ENCODE data around the gene SMARCA2. TPM values are rescaled to one million over a fixed set of nuclear protein-coding genes. Genes with fewer than 3 reads are reported as not detected.

Gene SMARCA2
- total RNA-seq, 1 donor from 2014 or later = 96.2 TPM

DNA sequence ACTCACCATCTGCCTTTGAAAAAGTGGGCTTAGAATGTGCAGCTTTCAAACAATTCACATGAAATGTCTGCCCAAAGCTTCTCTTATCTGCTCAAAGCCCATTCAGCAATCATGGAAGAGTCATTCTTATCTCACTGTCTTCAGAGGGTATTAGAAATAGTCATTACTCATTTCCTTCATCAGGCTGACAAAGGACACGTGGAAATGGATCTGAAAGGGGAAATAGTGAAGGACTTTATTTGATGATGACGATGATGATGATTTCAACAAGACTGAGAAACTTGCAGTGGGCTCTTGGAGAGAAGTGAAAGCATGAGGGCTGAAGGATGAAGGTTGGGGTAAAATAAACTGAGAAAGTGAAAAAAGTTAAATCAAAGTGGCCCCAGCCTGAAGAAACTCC is 194.3 kb downstream of the SMARCA2 start:
- Mint-ChIP-seq H3K9me3 (no peaks in the 10 kb centered on the region), H3K36me3 (peaks cover 1% of the 10 kb centered on the region), H3K4me1 (peaks cover 17% of the 10 kb centered on the region), H3K27me3 (ENCODE audit: low read depth) (no peaks in the 10 kb centered on the region), H3K27ac (no peak overlapping the region), H3K4me3 (no peak overlapping the region)
- TF ChIP-seq, protein P1, sequence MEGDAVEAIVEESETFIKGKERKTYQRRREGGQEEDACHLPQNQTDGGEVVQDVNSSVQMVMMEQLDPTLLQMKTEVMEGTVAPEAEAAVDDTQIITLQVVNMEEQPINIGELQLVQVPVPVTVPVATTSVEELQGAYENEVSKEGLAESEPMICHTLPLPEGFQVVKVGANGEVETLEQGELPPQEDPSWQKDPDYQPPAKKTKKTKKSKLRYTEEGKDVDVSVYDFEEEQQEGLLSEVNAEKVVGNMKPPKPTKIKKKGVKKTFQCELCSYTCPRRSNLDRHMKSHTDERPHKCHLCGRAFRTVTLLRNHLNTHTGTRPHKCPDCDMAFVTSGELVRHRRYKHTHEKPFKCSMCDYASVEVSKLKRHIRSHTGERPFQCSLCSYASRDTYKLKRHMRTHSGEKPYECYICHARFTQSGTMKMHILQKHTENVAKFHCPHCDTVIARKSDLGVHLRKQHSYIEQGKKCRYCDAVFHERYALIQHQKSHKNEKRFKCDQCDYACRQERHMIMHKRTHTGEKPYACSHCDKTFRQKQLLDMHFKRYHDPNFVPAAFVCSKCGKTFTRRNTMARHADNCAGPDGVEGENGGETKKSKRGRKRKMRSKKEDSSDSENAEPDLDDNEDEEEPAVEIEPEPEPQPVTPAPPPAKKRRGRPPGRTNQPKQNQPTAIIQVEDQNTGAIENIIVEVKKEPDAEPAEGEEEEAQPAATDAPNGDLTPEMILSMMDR (IDR thresholded peaks at IDR 0.05; ENCODE audit: unreplicated experiment) = no peak
- DNase-seq (ENCODE audit: low spot score in 2 of 2, unreplicated experiment in 2 of 2) = no peak

DNA sequence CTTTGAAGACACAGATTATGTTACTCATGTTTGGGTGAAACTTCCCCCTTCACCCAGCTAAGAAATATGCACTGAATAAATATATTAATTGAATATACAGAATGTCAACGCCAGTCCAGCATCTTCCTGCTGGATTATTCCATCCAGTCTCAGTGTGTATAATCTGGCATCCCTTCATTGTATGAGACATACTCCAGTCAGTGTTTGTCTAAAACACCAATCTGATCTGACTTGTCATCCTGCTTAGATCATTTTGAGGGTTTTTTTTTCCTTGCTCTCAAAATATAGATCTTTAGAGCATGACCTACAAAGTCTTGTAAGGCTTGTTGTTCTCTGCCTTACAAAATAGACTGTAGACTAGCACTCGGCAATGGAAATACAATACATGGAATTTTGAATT is 195.1 kb downstream of the SMARCA2 start:
- H3K27me3 Mint-ChIP-seq (ENCODE audit: low read depth) = no peaks in the 10 kb centered on the region
- no peak overlapping the region for H3K4me3 Mint-ChIP-seq
- no peak for DNase-seq (ENCODE audit: low spot score in 2 of 2, unreplicated experiment in 2 of 2)
- peaks cover 21% of the 10 kb centered on the region for H3K4me1 Mint-ChIP-seq
- H3K27ac Mint-ChIP-seq = no peak overlapping the region
- no peaks in the 10 kb centered on the region for H3K36me3 Mint-ChIP-seq
- TF ChIP-seq, protein P1 (IDR thresholded peaks at IDR 0.05; ENCODE audit: unreplicated experiment) = no peak
- H3K9me3 Mint-ChIP-seq = no peaks in the 10 kb centered on the region

DNA sequence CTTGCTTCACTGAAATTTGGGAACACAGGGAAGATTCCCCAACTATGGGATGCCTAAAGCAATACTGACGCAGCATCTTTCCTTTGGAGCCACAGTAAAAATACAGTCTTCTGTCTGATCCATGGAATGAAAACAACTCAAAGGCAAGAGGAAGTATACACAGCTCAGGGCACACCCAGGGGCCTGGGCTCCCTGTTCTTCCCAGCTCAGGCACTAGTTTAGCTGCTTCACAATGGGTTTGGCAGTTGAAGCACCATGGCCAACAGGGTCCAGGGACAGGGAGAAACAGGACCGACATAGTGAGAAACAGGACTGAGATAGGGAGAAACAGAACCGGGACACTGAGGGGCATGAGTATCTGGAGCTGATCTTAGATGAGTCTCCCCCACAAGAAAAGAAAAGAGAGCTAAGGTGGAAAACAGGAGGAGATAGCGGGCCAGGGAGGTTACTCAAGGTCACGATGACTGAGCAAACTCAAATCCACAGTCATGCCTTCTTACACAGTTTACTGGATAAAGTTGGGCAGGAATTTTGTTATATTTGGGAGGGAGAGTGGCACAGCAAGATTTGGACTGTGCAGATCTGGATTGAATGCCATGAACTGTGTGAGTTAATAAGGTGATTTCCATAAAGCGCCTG is 198.8 kb downstream of the SMARCA2 start:
- peak overlapping the region; percentile 3 for H3K27ac Mint-ChIP-seq
- TF ChIP-seq, protein P1 (IDR thresholded peaks at IDR 0.05; ENCODE audit: unreplicated experiment) = no peak
- no peaks in the 10 kb centered on the region for H3K9me3 Mint-ChIP-seq
- peaks cover 16% of the 10 kb centered on the region for H3K4me1 Mint-ChIP-seq
- H3K4me3 Mint-ChIP-seq = no peak overlapping the region
- no peaks in the 10 kb centered on the region for H3K36me3 Mint-ChIP-seq
- no peaks in the 10 kb centered on the region for H3K27me3 Mint-ChIP-seq (ENCODE audit: low read depth)
- DNase-seq (ENCODE audit: low spot score in 2 of 2, unreplicated experiment in 2 of 2) = no peak

DNA sequence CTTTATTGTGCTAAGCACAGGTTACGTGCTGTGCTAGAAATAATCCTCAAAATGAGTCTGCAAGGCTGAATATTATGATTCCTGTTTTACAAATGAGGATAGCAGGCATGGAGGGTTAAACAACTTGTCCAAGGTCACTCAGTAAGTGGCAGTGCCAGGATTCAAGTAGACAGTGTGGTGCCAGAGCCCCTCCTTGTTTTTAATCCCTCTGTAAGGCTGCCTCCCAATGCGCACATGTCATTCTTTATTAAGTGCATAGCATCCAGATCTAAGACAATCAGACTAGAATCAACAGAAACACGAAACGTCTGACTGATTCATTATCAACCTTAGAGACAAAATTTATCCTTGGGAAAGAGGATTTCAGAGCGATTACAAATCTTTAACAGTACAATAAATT is 199.6 kb downstream of the SMARCA2 start:
- H3K27ac Mint-ChIP-seq = no peak overlapping the region
- DNase-seq (ENCODE audit: low spot score in 2 of 2, unreplicated experiment in 2 of 2) = no peak
- no peaks in the 10 kb centered on the region for H3K9me3 Mint-ChIP-seq
- TF ChIP-seq, protein P1 (IDR thresholded peaks at IDR 0.05; ENCODE audit: unreplicated experiment) = no peak
- H3K36me3 Mint-ChIP-seq = no peaks in the 10 kb centered on the region
- H3K4me1 Mint-ChIP-seq = peaks cover 8% of the 10 kb centered on the region
- H3K27me3 Mint-ChIP-seq (ENCODE audit: low read depth) = no peaks in the 10 kb centered on the region
- H3K4me3 Mint-ChIP-seq = no peak overlapping the region

DNA sequence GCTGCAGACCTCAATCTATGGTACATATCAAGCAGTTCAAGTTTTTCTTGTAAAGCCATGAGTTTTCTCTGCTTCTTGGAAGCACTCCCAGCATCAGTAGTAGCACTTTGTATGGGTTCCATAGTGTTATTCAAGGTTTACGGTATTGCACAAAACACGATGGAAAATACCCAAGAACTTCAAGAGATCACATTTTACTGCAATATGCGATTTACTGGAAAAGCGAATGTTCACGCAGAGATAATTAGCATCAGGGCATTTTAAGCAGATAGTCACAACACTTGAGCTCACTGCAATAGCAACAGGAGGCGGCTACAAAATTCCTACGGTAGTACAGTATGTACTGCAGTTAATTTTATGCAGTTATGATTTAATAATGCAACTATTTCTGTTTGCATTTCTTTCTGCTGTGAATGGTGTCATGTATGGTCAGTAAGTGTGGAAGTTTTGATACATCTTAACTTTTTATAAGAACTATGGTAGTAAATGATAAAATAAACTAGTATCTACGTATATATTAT is 200.8 kb downstream of the SMARCA2 start:
- Mint-ChIP-seq H3K27ac (no peak overlapping the region), H3K9me3 (peaks cover 7% of the 10 kb centered on the region), H3K4me1 (peaks cover 6% of the 10 kb centered on the region), H3K27me3 (ENCODE audit: low read depth) (no peaks in the 10 kb centered on the region), H3K4me3 (no peak overlapping the region), H3K36me3 (peaks cover 2% of the 10 kb centered on the region)
- TF ChIP-seq, protein P1 (IDR thresholded peaks at IDR 0.05; ENCODE audit: unreplicated experiment) = no peak
- DNase-seq (ENCODE audit: low spot score in 2 of 2, unreplicated experiment in 2 of 2) = no peak
